H1 (cell line): ENCODE data around the gene RNF225. TPM values are rescaled to one million over a fixed set of nuclear protein-coding genes. Genes with fewer than 3 reads are reported as not detected.

ENCODE experiments used
- BRCA1 ChIP-seq: IDR thresholded peaks from 2 replicates; pipeline ENCODE4 v1.6.1; 2012; ENCODE audit warnings: low read depth, low read length, improper control_type of control experiment
- CBX5 ChIP-seq: fragments of 300-800, 300-1000 bp; sonication (generic); IDR thresholded peaks from 2 replicates; pipeline ENCODE4 v1.7.1; 2016; ENCODE audit warnings: antibody characterized with exemption, low read length, low read depth
- CEBPB ChIP-seq: IDR thresholded peaks from 2 replicates; pipeline ENCODE4 v1.6.1; 2012; ENCODE audit warnings: low read depth, low read length
- CREB1 ChIP-seq: IDR thresholded peaks from 2 replicates; pipeline ENCODE4 v1.6.1; 2012; ENCODE audit warnings: inconsistent platforms
- GTF2F1 ChIP-seq: IDR thresholded peaks from 2 replicates; pipeline ENCODE4 v1.6.1; 2012; ENCODE audit warnings: low read depth, low read length, improper control_type of control experiment, borderline replicate concordance
- HDAC2 ChIP-seq, 2 experiments: fragments of 300-600 bp in 1 of 2; sonication (generic) in 1 of 2; IDR thresholded peaks; 2 replicates each; pipeline ENCODE4 v1.6.1; 2011 to 2012; ENCODE audit warnings: low read depth in 2 of 2, low read length in 2 of 2, mild to moderate bottlenecking in 2 of 2, moderate library complexity in 2 of 2, borderline replicate concordance in 1 of 2, inconsistent platforms in 1 of 2
- JUN ChIP-seq: IDR thresholded peaks from 2 replicates; pipeline ENCODE4 v1.6.1; 2011; ENCODE audit warnings: low read depth, mild to moderate bottlenecking, improper control_type of control experiment, low read length
- KDM1A ChIP-seq: fragments of 200-600, 300-600 bp; sonication (generic); IDR thresholded peaks from 2 replicates; pipeline ENCODE4 v1.7.1; 2016; ENCODE audit warnings: mild to moderate bottlenecking, low read length, borderline replicate concordance
- KDM5A ChIP-seq: fragments of 200-600 bp; IDR thresholded peaks from 2 replicates; pipeline ENCODE4 v1.7.1; 2012; ENCODE audit warnings: mild to moderate bottlenecking, low read length, inconsistent platforms, mixed read lengths
- MAFK ChIP-seq: IDR thresholded peaks from 2 replicates; pipeline ENCODE4 v1.6.1; 2012; ENCODE audit warnings: low read depth, mild to moderate bottlenecking, improper control_type of control experiment, low read length
- NANOG ChIP-seq: IDR thresholded peaks from 2 replicates; pipeline ENCODE4 v1.6.1; 2011; ENCODE audit warnings: low read length, low read depth, mild to moderate bottlenecking, inconsistent platforms; ENCODE audit not compliant: insufficient read depth, poor library complexity, severe bottlenecking
- NRF1 ChIP-seq: IDR thresholded peaks from 2 replicates; pipeline ENCODE4 v1.6.1; 2011; ENCODE audit warnings: mild to moderate bottlenecking, low read depth, low read length, improper control_type of control experiment
- PHF8 ChIP-seq: fragments of 200-600 bp; sonication (generic); conservative IDR thresholded peaks from 2 replicates; pipeline ENCODE4 v1.7.1; 2012; ENCODE audit warnings: low read depth, mild to moderate bottlenecking, inconsistent platforms, low read length, moderate library complexity
- POLR2AphosphoS5 ChIP-seq: IDR thresholded peaks from 2 replicates; pipeline ENCODE4 v1.6.1; 2011; ENCODE audit warnings: low read depth, low read length
- RFX5 ChIP-seq: IDR thresholded peaks from 2 replicates; pipeline ENCODE4 v1.6.1; 2011; ENCODE audit warnings: low read depth, low read length, improper control_type of control experiment, borderline replicate concordance
- SIRT6 ChIP-seq: IDR thresholded peaks from one replicate; pipeline ENCODE4 v1.7.1; 2012; ENCODE audit warnings: low read length, inconsistent platforms
- SIX5 ChIP-seq: IDR thresholded peaks from 2 replicates; pipeline ENCODE4 v1.6.1; 2011; ENCODE audit warnings: mild to moderate bottlenecking, low read depth, low read length
- SP2 ChIP-seq: IDR thresholded peaks from 2 replicates; pipeline ENCODE4 v1.6.1; 2012; ENCODE audit warnings: mild to moderate bottlenecking, low read length, inconsistent platforms
- SUZ12 ChIP-seq: fragments of 200-600 bp; sonication (generic); IDR thresholded peaks from 2 replicates; pipeline ENCODE4 v1.6.1; 2012; ENCODE audit warnings: mild to moderate bottlenecking, inconsistent platforms, low read length, moderate library complexity, mixed read lengths
- TBP ChIP-seq: IDR thresholded peaks from 2 replicates; pipeline ENCODE4 v1.6.1; 2011; ENCODE audit warnings: low read depth, low read length, improper control_type of control experiment
- TCF12 ChIP-seq: IDR thresholded peaks from 2 replicates; pipeline ENCODE4 v1.6.1; 2011; ENCODE audit warnings: low read depth, mild to moderate bottlenecking, low read length
- TEAD4 ChIP-seq: IDR thresholded peaks from 2 replicates; pipeline ENCODE4 v1.6.1; 2012; ENCODE audit warnings: low read depth, low read length, inconsistent platforms, mixed read lengths
- polyA plus RNA-seq, 7 experiments: library from polyadenylated mRNA; depleted of rRNA in 3 of 7; stranded (reverse) in 5 of 7; unstranded in 2 of 7; fragments of >200 nt in 5 of 7; fragments of 200-250 nt in 2 of 7; gene quantifications; 1 replicate in 5 of 7; 2 replicates in 1 of 7; 4 replicates in 1 of 7; pipeline versions ENCODE4 v1.2.1 to v1.2.3, GENCODE V29; 2011 to 2013; ENCODE audit warnings: missing spikeins in 2 of 7, mixed read lengths in 2 of 7
- total RNA-seq: library from RNA; stranded (reverse); fragmentation: NEBNext Ultra II Directional; extraction: Animal tissue kit (Norgen Biotek cat#: 25700); gene quantifications from 2 replicates; pipeline ENCODE4 v1.2.1, GENCODE V29; 2021
- TF ChIP-seq, protein P1 (sequence below): IDR thresholded peaks from 2 replicates; pipeline ENCODE4 v1.6.1; 2011; ENCODE audit warnings: low read length, improper control_type of control experiment

The RNF225 gene
- total and polyA plus RNA-seq, 2 of the 8 experiments (the other 6 are each of a cell fraction or from before 2014, with no cell fraction given), result 0.17 to 1.0 TPM

DNA sequence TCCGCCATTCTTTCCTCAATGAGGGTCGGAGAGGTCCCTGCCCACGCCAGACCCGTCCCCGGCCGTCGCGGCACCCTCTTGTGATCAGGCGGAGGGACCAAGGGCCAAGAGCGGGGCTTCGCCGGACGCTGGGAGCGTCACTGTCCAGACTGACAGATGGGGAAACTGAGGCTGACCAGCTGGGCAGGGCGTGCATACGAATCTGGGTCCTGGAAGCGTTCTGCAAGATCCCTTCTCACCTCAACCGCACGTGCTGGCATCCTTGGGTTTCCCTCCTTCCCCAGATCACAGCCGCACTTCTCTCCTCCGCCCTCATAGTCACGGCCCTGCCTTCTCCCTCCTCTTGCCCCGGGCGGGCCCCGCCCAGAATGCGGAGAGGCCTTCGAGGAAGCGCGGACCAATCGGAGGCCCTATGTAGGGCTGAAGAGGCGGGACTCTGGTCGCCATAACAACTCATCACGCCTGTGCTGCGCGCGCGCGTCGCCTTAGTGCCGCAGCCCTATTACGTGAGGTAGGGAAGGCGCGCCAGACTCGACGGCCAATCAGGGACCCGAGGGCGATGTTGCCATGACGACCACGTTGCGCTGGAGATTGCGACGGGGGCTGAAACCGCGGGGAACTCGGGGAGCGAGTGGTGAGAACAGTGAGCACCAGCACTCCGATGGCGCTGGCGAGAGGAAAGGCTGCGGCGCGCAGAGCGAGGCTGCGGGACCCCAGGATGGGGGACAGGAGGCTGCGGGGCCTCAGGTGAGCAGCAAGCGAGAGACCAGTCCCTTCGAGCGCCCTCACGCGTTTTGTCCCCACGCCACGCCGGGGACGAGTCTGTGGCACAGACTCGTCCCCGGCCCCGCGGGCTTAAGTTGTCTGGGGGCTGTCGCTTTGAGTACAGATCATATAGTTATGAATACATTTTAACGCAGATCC is 5.7 kb downstream of the RNF225 start (continued):
- TF ChIP-seq BRCA1 (no peak), RFX5 (peak; percentile 92), SP2 (peak; percentile 30; the same call in 1 of the 2 replicates), SIX5 (no peak), CEBPB (0 out of 2 replicates have a peak, but pooled peaks have one; percentile 1), POLR2AphosphoS5 (peak; percentile 84; the same call in 1 of the 2 replicates), SIRT6 (no peak), NANOG (no peak), CBX5 (no peak), TCF12 (no peak), PHF8 (peak; percentile 67), KDM5A (0 out of 2 replicates have a peak, but pooled peaks have one; percentile 29), CREB1 (peak; percentile 98), NRF1 (peak; percentile 41), JUN (no peak), HDAC2 (IDR thresholded peaks at IDR 0.05; ENCODE audit: borderline replicate concordance in 1 of 2, low read depth in 2 of 2, low read length in 2 of 2) (0 out of 4 replicates have a peak, but pooled peaks of 1 of the 2 experiments have one; percentile 12), GTF2F1 (no peak), TBP (peak; percentile 87), TEAD4 (0 out of 2 replicates have a peak, but pooled peaks have one; percentile 36), KDM1A (no peak), SUZ12 (no peak), MAFK (no peak)
- TF ChIP-seq, protein P1, sequence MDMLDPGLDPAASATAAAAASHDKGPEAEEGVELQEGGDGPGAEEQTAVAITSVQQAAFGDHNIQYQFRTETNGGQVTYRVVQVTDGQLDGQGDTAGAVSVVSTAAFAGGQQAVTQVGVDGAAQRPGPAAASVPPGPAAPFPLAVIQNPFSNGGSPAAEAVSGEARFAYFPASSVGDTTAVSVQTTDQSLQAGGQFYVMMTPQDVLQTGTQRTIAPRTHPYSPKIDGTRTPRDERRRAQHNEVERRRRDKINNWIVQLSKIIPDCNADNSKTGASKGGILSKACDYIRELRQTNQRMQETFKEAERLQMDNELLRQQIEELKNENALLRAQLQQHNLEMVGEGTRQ, result no peak
